Measurements from ENCODE around the gene PAN2. TPM values are rescaled to one million over a fixed set of nuclear protein-coding genes. Genes with fewer than 3 reads are reported as not detected.

Gene PAN2, protein sequence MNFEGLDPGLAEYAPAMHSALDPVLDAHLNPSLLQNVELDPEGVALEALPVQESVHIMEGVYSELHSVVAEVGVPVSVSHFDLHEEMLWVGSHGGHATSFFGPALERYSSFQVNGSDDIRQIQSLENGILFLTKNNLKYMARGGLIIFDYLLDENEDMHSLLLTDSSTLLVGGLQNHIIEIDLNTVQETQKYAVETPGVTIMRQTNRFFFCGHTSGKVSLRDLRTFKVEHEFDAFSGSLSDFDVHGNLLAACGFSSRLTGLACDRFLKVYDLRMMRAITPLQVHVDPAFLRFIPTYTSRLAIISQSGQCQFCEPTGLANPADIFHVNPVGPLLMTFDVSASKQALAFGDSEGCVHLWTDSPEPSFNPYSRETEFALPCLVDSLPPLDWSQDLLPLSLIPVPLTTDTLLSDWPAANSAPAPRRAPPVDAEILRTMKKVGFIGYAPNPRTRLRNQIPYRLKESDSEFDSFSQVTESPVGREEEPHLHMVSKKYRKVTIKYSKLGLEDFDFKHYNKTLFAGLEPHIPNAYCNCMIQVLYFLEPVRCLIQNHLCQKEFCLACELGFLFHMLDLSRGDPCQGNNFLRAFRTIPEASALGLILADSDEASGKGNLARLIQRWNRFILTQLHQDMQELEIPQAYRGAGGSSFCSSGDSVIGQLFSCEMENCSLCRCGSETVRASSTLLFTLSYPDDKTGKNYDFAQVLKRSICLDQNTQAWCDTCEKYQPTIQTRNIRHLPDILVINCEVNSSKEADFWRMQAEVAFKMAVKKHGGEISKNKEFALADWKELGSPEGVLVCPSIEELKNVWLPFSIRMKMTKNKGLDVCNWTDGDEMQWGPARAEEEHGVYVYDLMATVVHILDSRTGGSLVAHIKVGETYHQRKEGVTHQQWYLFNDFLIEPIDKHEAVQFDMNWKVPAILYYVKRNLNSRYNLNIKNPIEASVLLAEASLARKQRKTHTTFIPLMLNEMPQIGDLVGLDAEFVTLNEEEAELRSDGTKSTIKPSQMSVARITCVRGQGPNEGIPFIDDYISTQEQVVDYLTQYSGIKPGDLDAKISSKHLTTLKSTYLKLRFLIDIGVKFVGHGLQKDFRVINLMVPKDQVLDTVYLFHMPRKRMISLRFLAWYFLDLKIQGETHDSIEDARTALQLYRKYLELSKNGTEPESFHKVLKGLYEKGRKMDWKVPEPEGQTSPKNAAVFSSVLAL
- total RNA-seq (10 to 100 TPM; 41.0 to 74.1 TPM), polyA plus RNA-seq (ENCODE audit: insufficient read length in 2 of 2) (10 to 100 TPM; 55.0 to 74.9 TPM)
- long read RNA-seq, donor 1, full-length matches to known transcripts, result 2 of 2 reads
- long read RNA-seq, donor 1, partial matches to known transcripts, result 0 of 2 reads
- long read RNA-seq, donor 1, other reads (novel, unspliced or antisense), result 0 of 2 reads
- long read RNA-seq, donor 2, full-length matches to known transcripts, result 1 of 1 reads
- long read RNA-seq, donor 2, partial matches to known transcripts, result 0 of 1 reads
- long read RNA-seq, donor 2, other reads (novel, unspliced or antisense), result 0 of 1 reads
- long read RNA-seq, donor 3, partial matches to known transcripts, result 0 of 1 reads
- long read RNA-seq, donor 3, other reads (novel, unspliced or antisense), result 0 of 1 reads
- long read RNA-seq, donor 4, partial matches to known transcripts, result 0 of 3 reads
- long read RNA-seq, donor 4, other reads (novel, unspliced or antisense), result 0 of 3 reads

DNA sequence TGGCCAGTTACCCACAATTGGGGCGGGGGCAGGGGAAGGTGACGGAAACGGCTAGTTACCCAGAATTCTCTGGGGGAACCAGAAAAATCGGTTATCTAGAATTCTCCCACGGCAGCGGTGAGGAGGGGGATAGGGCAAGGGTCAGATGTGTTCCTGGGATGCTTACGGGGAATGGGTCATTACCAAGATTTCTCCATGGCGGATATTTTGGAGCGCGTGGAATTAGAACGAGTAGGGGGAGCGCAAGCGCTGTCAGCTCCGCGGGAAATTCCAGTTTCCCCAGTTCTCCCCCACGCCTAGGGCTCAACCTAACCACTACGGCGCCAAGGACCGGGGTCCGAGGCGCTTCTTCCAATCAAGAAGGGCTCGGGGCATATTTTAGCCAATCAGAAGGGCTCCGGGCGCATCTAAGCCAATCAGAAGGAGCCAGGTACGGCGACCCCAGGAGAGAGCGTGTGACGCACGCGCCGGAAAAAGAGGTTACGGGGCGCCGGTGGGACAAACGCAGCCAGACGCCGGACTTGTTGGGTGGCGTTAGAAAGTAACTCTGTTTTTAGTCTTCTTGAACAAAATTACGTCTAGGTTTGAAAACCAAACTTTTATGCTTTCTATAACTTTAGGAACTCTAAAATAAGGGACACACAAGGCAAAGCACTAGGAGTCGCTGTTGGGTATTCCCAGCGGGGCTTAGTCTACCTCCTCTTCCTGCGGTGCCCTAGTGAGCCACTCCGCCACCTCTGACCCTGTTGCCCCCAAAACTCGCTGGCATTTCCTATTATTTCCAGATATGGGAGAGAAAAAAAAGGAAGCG is at the start of gene PAN2:
Gene PAN2, minus strand, starts transcription at position 322 of the 811 bp plus-strand sequence. CDS start 906 bp downstream, outside the sequence.
- 0% methylated on average over 38 of the region's 45 CpGs for WGBS (ENCODE audit: insufficient coverage)
- Histone ChIP-seq H3K9me3 (ENCODE audit: control insufficient read depth, insufficient read depth, low read length) (no peaks in the 10 kb centered on the region), H3K27ac (ENCODE audit: low read depth, low read length) (peak within 1 kb of the TSS; percentile 96), H3K4me1 (ENCODE audit: control insufficient read depth, insufficient read depth, low read length) (peaks cover 15% of the 10 kb centered on the region), H3K36me3 (ENCODE audit: control insufficient read depth, insufficient read depth, low read length) (no peaks in the 10 kb centered on the region), H3K4me3 (ENCODE audit: low read depth, low read length) (peak within 1 kb of the TSS; percentile 76), H3K27me3 (ENCODE audit: control insufficient read depth, insufficient read depth, low read length) (no peaks in the 10 kb centered on the region)
- peak; percentile 90 to 99 (median 95) for DNase-seq (ENCODE audit: low read depth in 4 of 6, low spot score in 6 of 6)

- no peaks in the 10 kb centered on the region for H3K4me1 ChIP-seq (ENCODE audit: control insufficient read depth, insufficient read depth, low read length)
- H3K27me3 ChIP-seq (ENCODE audit: control insufficient read depth, insufficient read depth, low read length), result no peaks in the 10 kb centered on the region
- no peaks in the 10 kb centered on the region for H3K9me3 ChIP-seq (ENCODE audit: control insufficient read depth, insufficient read depth, low read length)
- no peaks in the 10 kb centered on the region for H3K36me3 ChIP-seq (ENCODE audit: control insufficient read depth, insufficient read depth, low read length)
- H3K27ac ChIP-seq (ENCODE audit: low read depth, low read length), result no peak overlapping the region
- no peak for DNase-seq (ENCODE audit: low read depth in 4 of 6, low spot score in 6 of 6)
- no peak overlapping the region for H3K4me3 ChIP-seq (ENCODE audit: low read depth, low read length)
- WGBS (ENCODE audit: insufficient coverage), result 96% methylated on average over 8 of the region's 16 CpGs
Measured at GRCh38 chr12:56382611-56383010, 48.8 kb upstream of the PAN2 start.

GRCh38 chr12:56377989-56378316 is 44.2 kb upstream of the PAN2 start:
- Histone ChIP-seq H3K9me3 (ENCODE audit: control insufficient read depth, insufficient read depth, low read length) (no peaks in the 10 kb centered on the region), H3K4me1 (ENCODE audit: control insufficient read depth, insufficient read depth, low read length) (no peaks in the 10 kb centered on the region), H3K36me3 (ENCODE audit: control insufficient read depth, insufficient read depth, low read length) (no peaks in the 10 kb centered on the region), H3K4me3 (ENCODE audit: low read depth, low read length) (no peak overlapping the region), H3K27ac (ENCODE audit: low read depth, low read length) (no peak overlapping the region), H3K27me3 (ENCODE audit: control insufficient read depth, insufficient read depth, low read length) (peaks cover 2% of the 10 kb centered on the region)
- DNase-seq (ENCODE audit: low read depth in 4 of 6, low spot score in 6 of 6), result no peak
- WGBS (ENCODE audit: insufficient coverage), result no CpG with 5 or more reads among the region's 1 CpG

DNA sequence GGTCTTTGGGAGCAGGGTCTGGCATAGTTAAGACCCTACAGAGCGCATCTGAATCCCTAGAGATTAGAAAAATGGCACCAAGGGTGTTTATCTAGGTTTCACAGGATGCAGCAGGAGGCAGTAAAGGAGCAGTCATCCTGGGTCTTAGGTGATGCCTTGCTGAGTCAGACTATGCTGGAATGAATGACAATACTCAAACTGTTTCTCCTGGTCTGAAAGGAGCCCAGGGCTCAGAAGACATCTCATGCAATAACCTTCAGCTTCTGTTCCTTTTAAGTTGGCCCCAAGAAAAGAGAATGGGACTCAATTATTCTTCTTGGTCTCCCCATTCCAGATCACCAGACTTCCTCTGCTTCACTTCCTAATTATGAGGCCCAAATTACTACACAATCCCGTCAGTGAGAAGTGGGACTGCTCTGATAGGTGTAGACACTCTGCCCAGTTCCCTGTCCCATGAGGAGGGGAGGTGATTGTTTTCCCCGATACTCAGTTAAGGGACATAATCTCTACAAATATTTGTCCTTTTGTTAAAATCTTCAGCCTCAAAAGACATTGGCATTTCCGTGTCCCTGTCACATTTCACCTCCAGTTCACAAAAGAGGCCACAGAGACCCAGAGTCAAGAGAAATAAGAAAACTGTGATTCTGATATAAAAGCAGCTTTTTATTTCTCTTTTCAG is 43.6 kb upstream of the PAN2 start:
- H3K9me3 ChIP-seq (ENCODE audit: control insufficient read depth, insufficient read depth, low read length), result no peaks in the 10 kb centered on the region
- peaks cover 2% of the 10 kb centered on the region for H3K27me3 ChIP-seq (ENCODE audit: control insufficient read depth, insufficient read depth, low read length)
- no peaks in the 10 kb centered on the region for H3K36me3 ChIP-seq (ENCODE audit: control insufficient read depth, insufficient read depth, low read length)
- WGBS (ENCODE audit: insufficient coverage), result 100% methylated on average over 1 of the region's 4 CpGs
- DNase-seq (ENCODE audit: low read depth in 4 of 6, low spot score in 6 of 6), result no peak
- no peak overlapping the region for H3K4me3 ChIP-seq (ENCODE audit: low read depth, low read length)
- no peaks in the 10 kb centered on the region for H3K4me1 ChIP-seq (ENCODE audit: control insufficient read depth, insufficient read depth, low read length)
- no peak overlapping the region for H3K27ac ChIP-seq (ENCODE audit: low read depth, low read length)

DNA sequence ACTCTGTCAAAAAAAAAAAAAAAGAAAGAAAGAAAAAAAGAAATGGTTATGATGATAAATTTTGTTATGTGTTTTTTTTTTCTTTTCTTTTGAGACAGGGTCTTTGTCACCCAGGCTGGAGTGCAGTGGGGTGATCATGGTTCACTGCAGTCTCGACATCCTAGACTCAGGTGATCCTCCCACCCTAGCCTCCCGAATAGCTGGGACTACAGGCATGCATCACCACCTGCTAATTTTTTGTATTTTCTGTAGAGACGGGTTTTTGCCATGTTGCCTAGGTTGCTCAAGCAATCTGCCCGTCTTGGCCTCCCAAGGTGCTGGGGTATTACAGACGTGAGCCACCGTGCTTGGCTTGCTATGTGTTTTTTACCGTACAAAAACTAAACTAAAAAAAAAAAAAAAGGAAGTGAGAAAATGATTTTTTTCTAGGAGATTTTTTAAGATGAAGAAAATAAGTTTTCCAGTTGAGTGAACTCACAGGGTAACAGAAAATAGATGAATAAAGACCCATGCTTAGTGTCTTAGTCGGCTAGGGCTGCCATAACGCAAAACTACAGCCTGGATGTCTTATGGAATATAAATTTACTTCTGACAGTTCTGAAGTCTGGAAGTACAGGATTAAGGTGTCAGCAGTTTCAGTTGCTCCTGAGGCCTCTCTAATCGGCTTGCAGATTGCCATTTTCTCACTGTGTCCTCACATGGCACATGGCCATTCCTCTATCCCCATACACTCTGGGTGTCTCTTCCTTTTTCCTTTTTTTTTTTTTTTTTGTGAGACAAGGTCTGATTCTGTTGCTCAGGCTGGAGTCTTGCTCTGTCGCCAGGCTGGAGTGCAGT is 42.0 kb upstream of the PAN2 start:
- peaks cover 2% of the 10 kb centered on the region for H3K27me3 ChIP-seq (ENCODE audit: control insufficient read depth, insufficient read depth, low read length)
- no peak for DNase-seq (ENCODE audit: low read depth in 4 of 6, low spot score in 6 of 6)
- 89% methylated on average over 5 of the region's 11 CpGs for WGBS (ENCODE audit: insufficient coverage)
- H3K9me3 ChIP-seq (ENCODE audit: control insufficient read depth, insufficient read depth, low read length), result no peaks in the 10 kb centered on the region
- H3K36me3 ChIP-seq (ENCODE audit: control insufficient read depth, insufficient read depth, low read length), result no peaks in the 10 kb centered on the region
- H3K4me3 ChIP-seq (ENCODE audit: low read depth, low read length), result no peak overlapping the region
- no peaks in the 10 kb centered on the region for H3K4me1 ChIP-seq (ENCODE audit: control insufficient read depth, insufficient read depth, low read length)
- no peak overlapping the region for H3K27ac ChIP-seq (ENCODE audit: low read depth, low read length)

DNA sequence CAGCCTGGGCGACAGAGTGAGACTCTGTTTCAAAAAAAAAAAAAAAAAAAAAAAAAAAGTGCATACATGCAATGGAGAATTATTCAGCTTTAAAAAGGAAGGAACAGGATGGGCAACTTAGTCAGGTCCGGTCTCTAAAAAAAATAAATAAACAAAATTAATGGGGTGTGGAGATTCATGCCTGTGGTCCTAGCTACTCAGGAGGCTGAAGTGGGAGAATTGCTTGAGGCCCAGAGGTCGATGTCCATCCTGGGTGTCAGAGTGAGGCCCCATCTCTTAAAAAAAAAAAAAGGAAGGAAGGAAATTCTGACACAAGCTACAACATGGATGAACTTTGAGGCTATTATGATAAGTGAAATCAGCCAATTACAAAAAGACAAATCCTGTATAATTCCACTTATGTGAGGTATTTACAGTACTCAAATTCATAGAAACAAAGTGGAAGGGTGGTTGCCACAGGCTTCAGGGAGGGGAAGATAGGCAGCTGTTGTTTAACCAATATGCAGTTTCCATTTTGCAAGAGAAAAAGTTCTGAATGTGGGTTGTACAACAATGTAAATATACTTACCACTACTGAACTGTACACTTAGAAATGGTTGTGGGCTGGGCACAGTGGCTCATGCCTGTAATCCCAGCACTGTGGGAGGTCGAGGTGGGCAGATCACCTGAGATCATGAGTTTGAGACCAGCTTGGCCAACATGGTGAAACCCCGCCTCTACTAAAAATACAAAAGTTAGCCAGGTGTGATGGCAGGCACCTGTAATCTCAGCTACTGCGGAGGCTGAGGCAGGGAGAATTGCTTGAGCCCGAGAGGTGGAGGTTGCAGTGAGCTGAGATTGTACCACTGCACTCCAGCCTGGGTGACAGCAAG is 41.2 kb upstream of the PAN2 start:
- H3K27me3 ChIP-seq (ENCODE audit: control insufficient read depth, insufficient read depth, low read length), result peaks cover 2% of the 10 kb centered on the region
- H3K4me1 ChIP-seq (ENCODE audit: control insufficient read depth, insufficient read depth, low read length), result no peaks in the 10 kb centered on the region
- H3K4me3 ChIP-seq (ENCODE audit: low read depth, low read length), result no peak overlapping the region
- 94% methylated on average over 4 of the region's 7 CpGs for WGBS (ENCODE audit: insufficient coverage)
- no peaks in the 10 kb centered on the region for H3K36me3 ChIP-seq (ENCODE audit: control insufficient read depth, insufficient read depth, low read length)
- no peak for DNase-seq (ENCODE audit: low read depth in 4 of 6, low spot score in 6 of 6)
- H3K27ac ChIP-seq (ENCODE audit: low read depth, low read length), result no peak overlapping the region
- no peaks in the 10 kb centered on the region for H3K9me3 ChIP-seq (ENCODE audit: control insufficient read depth, insufficient read depth, low read length)

DNA sequence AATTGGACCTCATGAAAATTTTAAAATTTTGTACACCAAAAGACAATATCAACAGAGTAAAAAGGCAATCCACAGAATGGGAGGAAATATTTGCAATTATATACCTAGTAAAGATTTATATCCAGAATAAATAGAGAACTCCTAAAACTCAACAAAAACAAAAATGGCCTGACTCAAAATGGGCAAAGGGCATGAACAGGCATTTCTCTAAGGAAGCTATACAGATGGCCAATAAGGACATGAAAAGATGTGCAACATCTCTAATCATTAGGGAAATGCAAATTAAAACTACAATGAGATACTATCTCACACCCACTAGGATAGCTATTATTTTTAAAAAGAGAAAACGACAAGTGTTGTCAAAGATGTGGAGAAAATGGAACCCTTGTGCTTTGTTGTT is 39.7 kb upstream of the PAN2 start:
- Histone ChIP-seq H3K4me3 (ENCODE audit: low read depth, low read length) (no peak overlapping the region), H3K36me3 (ENCODE audit: control insufficient read depth, insufficient read depth, low read length) (no peaks in the 10 kb centered on the region), H3K9me3 (ENCODE audit: control insufficient read depth, insufficient read depth, low read length) (no peaks in the 10 kb centered on the region), H3K27me3 (ENCODE audit: control insufficient read depth, insufficient read depth, low read length) (peaks cover 2% of the 10 kb centered on the region), H3K4me1 (ENCODE audit: control insufficient read depth, insufficient read depth, low read length) (no peaks in the 10 kb centered on the region), H3K27ac (ENCODE audit: low read depth, low read length) (no peak overlapping the region)
- 100% methylated on average over 1 of the region's 1 CpG for WGBS (ENCODE audit: insufficient coverage)
- no peak for DNase-seq (ENCODE audit: low read depth in 4 of 6, low spot score in 6 of 6)
